Eye (tissue), 1 donor: Measurements from ENCODE around the gene IL37.

Experiments used
- DNase-seq: peaks from one replicate; pipeline ENCODE4 v3.0.0-alpha.2; 2015

IL37 gene, protein sequence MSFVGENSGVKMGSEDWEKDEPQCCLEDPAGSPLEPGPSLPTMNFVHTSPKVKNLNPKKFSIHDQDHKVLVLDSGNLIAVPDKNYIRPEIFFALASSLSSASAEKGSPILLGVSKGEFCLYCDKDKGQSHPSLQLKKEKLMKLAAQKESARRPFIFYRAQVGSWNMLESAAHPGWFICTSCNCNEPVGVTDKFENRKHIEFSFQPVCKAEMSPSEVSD

DNA sequence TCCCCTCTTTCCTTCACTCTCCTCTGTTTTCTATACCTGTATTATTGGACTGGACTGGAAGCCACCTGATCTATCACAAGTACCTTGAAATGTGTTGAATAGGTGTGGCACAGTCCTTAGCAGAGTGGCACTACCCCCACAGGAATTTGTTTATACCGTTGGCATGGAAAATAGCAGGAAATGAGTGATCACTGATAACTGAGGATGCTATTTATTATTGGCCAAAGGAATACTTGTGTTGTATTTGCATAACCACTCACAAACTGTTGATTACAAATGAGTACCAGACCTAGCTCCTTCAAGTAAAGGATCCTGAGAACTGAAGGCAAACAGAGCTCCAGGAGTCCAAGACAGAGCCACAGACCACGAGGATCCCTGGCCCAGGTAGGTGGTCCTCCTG lies at the start of gene IL37:
Gene IL37 (plus strand): TSS at position 301 of the 400 bp plus-strand sequence. CDS start 1,848 bp downstream, outside the sequence.
- DNase-seq, result no peak

DNA sequence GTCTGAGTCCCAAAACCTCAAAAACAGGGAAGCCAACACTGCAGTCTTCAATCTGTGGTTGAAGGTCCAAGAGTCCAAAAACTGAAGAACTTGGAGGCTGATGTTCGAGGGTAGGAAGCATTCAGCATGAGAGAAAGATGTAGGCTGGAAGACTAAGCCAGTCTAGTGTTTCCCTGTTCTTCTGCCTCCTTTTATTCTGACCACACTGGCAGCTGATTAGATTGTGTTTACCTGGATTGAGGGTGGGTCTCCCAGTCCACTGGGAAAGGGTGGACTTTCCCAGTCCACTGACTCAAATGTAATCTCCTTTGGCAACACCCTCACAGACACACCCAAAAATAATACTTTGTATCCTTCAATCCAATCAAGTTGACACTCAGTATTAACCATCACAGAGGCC lies 46.9 kb upstream of the IL37 start:
- no peak for DNase-seq

DNA sequence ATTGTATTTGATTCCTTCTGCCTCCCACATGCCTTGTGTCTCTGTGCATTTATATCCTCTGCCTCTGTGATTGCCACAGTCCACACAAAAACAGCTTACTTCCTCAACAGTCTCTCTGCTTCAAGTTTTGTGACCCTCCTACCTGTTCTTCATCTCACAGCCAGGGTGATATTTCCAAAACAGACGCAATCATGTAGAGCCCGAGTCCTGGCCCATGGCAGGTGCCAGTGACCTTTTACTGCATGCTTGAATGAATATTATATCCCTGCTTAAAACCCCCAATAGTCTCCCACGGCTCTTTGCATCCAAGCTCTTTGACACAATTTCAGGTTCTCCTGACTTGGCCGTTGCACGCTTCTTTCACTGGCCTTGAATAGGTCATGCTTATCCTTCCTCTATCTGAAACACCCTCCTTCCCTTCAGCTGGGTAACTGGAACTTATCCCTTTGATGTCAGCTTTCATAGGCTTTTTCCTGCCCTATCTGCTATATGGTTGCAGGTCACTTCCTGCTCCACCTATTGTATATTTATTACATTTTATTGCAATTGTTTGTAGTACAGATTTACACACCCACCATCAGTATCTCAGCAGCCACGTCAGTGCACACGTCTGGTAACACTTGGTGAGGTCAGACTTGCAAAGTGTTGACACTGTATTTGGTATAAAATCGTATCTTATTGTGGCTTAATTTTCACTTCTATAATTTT lies 44.7 kb upstream of the IL37 start:
- DNase-seq, result no peak

DNA sequence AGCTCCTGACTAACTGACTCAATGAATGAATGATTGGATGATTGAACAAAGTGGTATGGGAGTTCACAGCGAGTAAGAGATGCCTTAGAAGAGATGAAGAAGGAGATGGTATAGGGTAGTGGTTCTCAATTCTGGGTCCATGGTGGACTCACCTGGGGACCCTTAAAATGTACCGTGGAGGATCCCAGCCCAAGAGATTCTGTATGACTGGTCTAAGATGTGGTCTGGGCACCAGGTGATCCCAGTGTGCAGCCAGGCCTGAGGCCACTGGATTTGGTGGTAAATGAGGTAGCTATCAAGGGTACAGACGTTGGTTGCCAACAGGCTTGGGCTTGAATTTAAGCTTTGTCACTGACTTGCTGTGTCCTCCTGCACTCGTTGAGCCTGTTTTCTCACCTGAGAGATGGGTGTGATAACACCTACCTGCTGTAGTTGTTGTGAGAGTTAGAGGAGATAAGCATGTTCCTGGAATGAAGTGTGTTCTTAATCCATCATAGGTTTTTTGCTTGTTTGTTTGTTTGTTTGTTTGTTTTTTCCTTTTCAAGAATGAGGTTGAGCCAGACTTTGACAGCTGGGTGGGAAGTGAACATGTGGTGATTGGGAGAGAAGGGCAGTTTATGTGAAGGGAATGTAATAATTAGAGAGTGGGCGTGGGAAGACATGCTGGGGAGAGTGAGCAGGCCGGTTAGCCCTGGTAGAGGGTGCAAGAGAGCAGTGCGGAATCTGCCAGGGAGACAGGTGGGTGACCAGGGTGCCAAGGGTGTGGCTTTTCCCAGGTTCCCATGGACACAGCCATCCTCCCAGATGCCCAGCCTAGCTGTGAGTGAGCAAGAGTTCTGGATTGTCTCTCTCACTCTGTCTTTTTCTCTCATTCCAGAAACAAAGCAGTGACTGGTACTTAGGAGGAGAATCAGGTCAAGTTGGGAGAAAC lies 43.0 kb upstream of the IL37 start:
- DNase-seq, result no peak

DNA sequence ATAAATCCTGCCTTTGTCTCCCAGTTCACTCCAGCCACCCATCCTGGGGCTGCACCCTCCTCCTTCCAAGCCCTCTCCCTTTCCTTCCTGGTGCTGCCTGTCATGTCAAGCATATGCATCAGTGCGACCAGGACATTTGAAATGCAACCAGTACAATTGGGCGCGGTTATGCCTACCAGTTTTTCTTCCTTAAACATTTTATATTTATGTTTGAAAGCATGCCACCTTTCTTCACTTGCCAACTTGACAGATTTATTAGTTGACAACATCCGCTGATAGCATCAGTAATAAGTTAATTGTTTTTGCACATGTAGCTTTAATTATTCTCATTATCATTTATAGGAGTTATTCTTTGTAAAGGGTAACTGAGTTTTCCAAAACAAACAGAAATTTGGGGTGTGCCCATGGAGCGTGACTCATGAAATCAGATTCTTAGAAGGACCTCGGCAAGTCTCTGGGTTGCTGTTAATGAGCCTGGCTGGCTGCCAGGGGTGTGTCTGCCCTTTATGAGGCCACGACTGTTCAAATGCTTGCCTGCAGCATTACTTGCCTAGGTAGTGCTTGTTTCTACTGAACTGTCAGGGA lies 41.6 kb upstream of the IL37 start:
- peak; percentile 61 for DNase-seq

DNA sequence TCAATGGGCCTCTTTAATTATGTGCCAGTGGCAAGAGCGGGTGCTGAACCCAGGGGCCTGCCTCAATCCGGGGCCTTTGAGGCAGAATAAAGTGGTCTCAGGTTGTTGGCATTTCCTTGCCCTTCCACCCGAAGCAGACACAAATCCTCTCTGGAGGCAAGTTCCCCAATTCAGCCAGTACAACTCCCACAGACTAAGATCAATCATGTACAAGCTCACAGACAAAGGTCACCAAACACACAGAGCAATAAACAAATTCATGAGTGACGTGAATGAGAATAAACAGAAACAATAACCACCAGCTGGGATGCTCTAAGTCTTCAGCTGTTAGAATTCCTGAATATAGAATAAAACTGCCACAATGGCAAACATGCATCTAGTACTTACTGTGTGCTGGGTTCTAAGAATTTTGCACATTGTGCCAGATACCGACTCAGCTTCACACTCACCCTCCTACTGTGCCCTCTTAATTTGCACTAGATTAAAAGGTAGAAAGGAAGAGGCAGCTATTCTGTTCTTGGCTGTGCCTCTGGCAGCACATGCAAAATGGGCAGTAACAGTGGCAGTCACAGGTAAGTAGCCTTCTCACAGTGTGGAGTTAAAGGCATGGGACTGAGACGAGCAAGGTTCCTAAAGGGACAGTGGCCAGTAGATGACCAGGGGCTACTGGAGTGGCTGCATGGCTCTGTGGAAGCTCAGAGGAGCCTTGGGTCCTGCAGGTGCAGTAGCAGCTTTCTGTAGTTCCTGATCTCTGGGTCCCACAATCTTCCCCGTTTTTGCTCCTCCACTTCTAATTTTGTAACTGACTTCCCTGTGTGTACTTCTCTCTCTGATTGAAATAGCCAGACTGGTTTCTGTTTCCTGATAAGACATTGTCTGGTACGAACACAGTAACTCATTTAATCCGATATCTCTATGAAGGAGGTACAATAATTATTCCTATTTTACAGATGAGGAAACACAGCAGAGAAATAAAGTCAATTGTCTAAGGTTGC lies 39.8 kb upstream of the IL37 start:
- no peak for DNase-seq

DNA sequence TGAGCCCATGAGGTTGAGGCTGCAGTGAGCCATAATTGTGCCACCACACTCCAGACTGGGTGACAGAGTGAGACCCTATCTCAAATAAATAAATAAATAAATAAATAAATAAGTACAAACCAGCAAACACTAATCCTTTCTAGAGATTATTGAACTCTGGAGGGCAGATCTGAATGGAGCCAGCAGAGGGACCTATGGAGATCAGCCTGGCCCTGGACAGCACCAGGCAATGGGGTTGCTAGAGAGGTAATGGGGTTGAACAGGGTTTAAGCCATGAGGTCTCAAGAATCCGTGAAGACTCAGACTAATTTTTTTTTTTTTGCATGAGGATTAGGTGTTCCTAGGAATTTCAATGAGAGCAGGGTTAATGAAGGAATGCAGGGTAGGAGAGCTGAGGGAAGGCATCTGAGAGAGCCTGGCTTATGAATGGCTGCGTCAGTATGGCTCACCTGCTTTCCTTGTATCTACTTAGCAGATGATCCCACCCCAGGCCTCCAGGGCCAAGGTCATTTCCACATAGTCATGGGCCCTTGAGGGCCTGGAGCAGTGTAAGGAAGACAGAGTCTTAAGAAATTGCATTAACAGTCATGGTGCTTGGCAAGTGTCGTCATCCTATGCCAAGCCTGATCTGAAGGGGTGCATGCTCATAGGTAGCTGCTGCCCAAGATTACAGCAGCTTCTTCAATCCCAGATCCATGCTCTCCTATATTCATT lies 34.6 kb upstream of the IL37 start:
- no peak for DNase-seq

DNA sequence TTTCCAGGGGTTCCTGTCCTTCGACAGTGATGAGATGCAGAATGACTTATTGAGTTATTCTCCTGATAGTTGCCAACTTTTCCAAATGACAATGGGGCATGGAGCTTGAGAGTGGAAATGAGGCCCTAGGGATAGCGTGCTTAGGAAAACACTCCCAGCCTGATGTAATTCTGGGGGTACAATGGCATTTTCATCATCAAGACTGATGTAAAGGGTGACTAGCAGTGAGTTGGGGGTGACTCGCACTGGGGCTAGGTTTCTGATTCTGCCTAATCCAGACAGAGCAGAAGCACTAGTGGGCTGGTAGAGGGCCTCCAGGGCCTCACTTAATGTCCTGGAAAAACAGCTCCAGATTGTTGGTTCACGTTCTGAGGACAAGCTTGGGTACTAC lies 34.0 kb upstream of the IL37 start:
- no peak for DNase-seq

DNA sequence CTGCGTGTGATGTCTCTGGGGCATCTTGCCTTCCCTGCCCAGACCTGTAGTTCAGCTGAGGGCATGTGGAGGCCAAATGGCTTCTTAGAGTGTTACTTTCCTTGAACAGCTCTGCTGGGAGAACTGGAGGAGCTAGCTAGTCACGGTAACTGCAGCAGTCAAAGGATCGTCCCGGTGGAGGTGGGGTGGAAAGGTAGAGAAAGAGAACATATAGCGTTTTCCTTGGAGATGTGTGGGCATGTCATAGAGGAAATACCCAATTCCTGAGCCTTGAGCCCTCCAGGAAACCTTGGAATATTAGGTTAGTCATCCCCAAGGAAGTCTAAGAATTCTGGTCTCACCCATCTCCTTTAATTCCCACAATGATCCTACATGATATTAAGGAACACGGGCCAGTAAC lies 33.5 kb upstream of the IL37 start:
- DNase-seq, result no peak

DNA sequence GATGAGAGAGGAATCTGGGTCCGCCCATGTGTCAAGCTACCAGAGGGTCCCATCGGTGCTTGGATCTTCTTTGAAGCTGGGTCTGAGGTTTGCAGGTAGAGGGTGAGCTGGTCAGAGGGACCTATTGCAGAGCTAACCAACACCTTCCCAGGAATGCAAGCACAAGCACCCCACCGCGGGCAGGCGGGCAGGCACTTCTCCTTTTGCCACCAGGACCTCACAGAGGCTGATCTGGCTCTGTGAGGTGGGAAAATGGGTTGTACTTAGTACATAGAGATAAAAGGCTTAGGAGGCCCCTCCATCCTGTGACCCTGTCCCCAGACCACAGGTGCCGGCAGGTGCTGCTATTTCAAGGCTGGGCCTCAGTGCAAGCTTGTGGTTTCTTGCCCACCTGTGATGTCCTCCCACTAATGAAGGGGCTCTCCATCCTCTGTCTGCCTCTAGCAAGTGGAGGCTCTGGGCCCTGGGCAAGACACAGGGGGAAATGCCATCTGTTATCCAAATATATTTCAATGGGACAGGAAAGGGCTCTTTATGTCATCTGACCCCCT lies 31.4 kb upstream of the IL37 start:
- DNase-seq, result no peak

DNA sequence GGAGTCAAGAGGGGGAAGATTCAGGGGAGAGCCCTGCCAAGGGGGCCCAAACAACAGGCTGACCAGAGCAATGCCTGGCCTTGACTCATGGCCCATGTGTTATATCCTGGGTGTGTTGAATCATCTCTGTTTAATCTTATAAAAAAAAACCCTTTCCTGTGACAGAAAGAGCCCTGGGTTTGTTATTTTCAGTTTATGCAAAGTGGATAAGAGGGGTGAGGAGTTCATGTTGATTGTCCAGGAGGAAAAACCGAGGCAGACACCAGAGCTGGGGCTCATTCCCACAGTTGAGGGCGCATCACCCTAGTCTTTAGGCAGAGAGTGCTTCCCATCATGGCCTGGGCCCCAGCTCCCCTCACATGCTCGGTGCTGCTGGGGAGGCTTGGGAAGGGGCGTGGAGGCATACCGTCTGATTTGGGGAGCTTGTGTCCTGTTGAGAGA lies 30.9 kb upstream of the IL37 start:
- DNase-seq, result no peak

DNA sequence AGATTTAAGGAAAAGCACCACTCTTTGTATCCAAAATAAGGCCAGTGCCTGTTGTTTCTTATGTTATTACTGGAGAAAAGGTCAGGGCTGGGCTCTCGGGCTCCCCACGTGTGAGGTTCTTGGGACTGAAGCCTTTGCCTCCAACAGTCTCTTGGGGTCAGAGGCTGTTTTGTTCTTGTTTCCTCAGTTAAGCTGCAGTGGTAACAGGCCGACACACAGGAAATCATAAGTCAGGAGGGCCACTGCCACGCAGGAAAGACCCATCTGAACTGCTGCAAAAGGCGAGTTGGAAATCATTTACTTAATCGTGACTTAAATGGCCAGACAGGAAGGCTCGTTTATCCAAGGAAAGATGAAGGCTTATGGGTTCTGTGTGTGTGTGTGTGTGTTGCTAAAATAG lies 30.3 kb upstream of the IL37 start:
- DNase-seq, result no peak

DNA sequence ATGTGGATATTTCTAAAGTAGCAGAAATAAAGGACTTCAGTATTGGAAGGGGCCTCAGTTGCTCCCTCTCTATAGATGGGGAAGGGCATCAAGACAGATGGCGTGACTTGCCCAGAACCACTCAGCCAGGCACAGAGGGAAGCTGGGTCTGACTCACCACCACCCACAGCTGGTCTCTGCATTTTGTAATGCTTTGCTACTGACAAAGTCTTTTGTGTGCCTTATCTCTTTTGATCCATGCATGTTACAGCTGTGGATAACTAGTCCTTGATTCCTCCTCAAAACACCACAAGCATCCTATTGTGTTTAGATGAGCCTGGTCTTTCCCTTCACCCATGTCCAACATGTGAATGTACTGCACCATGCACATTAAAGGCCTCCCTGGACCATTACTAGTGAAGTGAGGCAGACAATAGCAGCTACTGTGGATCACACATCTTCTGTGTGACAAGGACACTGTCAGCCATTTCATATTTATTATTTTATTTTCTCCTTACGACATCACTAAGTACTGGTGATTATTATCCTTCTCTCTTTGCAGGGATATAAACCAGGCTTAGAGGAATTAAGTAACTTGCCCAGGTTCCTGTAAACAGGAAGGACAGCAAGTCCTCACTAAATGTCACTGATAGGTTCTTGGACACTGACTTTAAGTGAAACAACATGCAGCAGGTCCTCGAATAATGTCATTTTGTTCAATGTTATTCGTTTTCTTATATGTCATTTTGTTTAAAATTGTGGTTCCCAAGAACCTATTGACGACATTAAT lies 29.6 kb upstream of the IL37 start:
- DNase-seq, result no peak

DNA sequence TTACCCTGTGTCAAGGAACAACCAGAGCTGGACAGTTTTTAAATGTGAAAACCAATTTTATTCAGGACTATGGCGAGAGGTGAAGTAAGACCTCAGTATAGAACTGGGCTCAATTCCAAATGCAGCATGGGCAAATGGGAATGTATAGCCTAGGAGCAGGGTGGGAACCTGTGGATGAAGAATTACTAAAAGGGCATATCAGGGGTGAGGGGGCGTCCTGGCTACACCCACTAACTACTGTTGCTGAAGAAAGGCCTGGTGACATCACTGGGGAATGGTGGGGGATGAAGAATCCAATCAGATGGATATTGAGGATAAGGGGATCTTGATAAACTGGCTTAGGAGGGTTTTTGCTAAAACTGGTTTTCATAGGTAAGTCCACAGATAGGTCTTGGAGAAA lies 27.3 kb upstream of the IL37 start:
- DNase-seq, result no peak

DNA sequence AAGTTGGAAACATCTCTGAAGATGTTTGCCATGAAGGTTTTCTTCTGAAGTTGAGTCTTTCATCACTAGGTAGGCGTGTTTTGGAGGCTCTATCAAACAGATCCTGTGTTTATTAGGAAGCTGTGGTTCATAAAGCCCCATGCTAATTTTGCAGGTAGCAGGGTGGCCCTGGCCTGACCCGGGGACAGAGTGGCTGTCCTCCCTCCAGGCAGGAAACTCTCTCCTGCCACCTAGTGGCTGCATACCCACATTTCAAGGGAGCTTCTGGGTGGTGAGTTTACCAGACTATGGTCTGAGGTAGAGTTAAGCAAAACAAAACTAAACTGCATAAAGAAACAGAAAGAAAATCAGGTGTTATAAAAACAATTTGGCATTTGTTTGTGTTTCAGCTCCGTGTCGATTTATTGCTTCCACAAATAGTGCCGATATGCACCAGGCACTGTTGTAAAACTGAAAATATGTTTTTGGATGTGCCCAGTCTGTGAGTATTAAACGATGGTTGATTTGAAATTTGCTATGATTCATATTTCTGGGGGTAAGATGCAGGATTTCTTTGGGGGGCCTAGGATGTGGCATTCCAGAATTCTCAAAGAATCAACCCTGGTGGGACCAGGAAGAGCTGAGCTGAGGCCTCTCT lies 26.0 kb upstream of the IL37 start:
- DNase-seq, result peak; percentile 36

DNA sequence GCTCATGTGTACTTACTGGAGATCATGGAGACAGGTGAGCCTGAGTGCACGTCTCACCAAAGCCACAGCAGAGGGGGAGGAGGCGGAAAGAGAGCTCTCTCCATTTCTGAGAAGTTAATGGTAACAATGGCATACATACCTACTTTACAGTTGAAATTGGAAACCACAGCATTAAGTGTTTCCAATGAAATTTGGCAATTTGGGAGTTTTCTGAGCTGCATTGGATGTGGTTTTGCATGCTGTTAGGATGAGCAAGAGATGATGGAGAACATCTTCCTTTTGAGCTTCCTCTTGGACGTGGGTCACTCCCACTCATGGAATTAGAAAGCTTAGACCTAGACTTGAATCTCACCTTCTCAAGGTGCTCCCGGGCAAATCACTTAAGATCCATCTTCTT lies 25.5 kb upstream of the IL37 start:
- no peak for DNase-seq

DNA sequence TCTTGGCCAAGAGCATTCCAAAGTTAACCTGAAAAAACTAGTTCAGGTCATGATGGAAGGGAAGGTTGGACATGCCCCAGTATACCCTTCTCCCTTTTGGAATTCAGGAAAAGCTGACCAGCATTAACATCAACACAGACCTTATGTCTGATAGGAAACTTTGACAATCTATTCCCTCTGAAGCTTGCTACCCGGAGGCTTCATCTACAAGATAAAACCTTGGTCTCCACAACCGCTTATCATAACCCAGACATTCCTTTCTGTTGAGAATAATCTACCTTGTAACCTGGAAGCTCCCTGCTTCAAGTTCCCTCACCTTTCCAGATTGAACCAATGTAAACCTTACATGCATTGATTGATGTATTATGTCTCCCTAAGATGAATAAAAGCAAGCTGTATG lies 24.7 kb upstream of the IL37 start:
- DNase-seq, result no peak

DNA sequence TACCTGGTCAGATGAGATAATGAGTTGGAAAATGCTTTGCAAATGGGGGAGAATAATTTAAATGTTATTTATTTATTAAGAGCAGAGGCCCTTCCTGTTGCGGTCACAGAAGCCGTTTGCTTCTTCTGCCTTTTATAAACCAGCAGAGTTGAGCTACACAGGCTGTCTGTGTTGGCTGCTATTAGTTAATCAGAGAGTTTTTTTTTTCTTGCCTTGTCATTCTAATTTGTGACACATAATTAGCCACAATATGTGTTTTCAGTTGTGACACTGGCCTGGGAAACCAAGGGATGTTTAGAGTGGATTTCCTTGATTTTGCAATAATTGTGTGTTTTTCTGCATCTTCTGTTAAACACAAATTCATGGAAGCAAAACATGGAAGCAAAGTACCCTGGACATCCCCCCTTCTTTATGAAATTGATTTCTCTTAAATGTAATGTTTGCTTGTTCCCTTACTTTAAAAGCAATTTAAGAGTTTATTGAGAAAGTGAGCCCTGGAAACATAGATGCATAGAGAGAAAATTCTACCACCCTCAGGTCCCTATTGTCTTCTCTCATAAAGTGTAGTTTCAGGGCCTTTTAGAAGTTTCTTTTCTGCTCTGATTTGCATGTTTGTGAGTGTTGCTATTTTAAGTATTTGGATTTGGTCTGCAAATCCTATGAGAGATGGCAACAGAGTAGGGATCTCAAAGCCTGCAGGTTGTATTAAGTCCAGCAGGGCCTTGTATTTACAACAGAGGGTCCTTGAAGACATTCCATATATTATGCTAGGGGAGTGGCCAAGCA lies 22.8 kb upstream of the IL37 start:
- no peak for DNase-seq

DNA sequence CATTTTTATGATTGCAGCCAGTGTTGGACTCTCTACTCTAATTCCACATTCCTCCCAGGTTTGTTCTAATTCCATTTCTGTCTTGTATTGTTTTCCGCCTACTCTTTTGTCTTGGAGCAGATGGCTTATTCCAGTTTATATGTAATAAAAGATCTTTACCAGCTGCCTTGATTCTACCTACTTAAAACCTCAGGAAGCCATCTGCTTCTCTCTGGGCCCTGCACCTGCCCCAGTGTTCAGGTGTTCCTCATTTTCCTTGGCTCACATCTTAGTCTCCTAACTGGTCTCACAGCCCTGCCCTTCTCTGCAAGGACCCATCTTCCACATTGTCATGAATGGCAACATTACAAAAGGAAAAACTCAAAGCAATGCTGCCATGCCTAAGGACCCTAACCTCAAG lies 21.0 kb upstream of the IL37 start:
- no peak for DNase-seq
